ENCODE data around the gene LYPD3.

DNA sequence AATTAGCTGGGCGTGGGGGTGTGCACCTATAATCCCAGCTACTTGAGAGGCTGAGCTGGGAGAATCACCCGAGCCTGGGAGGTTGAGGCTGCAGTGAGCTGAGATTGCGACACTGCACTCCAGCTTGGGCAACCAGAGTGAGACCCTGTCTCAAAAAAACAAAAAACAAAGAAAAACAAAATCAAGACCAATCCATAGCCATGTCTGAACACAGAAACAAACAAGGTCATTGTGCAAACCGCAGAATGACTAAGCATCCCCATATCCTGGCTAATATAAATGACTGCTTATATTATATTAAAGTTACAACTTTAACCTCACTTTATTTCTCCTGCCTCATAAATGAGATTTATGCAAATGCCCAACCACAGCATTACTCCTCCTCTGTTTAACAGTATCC is 2.3 kb upstream of the LYPD3 start:
- no peak for TF ChIP-seq POLR2A (IDR thresholded peaks at IDR 0.05; ENCODE audit: low read depth, low read length)
- TF ChIP-seq POLR2AphosphoS5 (IDR thresholded peaks at IDR 0.05; ENCODE audit: low read depth, low read length) = no peak
- no peak for TF ChIP-seq TAF1 (IDR thresholded peaks at IDR 0.05; ENCODE audit: borderline replicate concordance, low read depth, low read length)

Measured in GM12892 (cell line).